ENCODE measurements around the gene KCNMA1. TPM values are rescaled to one million over a fixed set of nuclear protein-coding genes. Genes with fewer than 3 reads are reported as not detected.

Gene KCNMA1
- total RNA-seq, 1 donor from 2014 or later = 0.39 TPM

DNA sequence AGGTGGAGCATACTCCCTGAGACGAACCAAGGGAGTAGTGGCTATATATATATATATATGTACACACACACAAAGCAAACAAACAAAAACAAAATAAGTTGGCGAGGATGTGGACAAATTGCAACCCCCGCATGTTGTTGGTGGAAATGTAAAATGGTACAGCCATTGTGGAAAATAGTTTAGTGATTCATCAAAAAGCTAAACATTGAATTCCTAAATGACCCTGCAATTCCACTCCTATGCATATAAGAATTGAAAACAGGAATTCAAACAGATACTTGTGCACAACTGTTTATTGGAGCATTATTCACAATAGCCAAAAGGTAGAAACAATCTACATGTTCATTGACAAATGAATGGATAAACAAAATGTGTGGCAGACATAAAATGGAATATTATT lies 407.9 kb downstream of the KCNMA1 start:
- intact Hi-C loops (cut with micrococcal nuclease) = no loop called here

- intact Hi-C loops (cut with micrococcal nuclease) = no loop called here
Observed at GRCh38 chr10:77228559-77228958, 409.0 kb downstream of the KCNMA1 start.

DNA sequence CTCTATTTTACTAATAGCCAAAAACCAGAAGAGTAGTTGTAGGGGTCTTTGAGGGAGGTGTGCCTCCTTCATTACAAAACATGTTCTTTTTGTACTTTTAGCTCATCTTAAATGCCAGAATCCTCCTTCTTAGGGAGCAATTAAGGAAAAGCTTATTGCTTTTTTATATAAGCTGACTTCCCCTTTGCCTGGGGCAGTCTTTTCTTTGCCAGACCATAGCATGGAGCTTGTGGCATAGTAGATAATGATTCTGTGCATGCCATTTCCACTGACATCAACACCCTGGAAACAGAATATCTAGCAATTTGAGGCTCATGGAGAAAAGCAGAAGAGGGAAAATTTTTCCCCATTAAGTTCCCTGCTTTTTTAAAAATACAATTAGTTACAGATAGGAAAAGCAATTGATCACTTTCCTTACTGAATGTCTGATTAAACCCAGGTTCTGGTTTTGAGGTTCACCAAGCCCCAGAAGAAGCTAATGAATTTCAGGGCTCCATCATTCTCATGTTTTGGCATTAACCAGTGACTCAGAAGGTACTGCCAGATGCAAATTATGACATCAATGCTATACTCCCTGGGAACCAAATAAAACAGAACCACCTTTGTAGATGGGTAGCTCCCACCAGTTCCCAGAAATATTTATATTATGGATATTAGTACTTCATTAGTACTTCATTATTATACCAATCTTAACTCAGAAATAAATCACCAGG lies 410.6 kb downstream of the KCNMA1 start:
- intact Hi-C loops (cut with micrococcal nuclease) = no loop called here

DNA sequence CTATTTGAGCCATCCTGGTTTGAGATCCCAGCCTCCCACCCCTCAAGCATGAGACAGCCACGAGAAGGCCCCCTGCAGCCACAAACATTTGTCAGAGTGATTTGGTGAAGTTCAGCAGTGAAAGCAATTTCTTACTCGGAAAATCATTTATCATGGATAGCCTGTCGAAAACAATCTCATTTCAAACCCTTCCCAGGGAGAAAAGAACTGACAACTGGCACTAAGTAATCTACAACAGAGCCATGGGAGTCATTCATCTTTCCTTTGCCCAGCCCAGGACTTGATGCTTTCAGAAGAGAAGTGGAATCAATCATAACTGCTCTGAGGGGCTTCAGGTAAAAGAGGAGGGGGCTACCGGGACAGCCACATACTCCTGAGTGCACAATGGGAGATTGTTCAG lies 411.2 kb downstream of the KCNMA1 start:
- intact Hi-C loops (cut with micrococcal nuclease) = no loop called here

- intact Hi-C loops (cut with micrococcal nuclease) = no loop called here
Observed at GRCh38 chr10:77226020-77226419, 411.6 kb downstream of the KCNMA1 start.

DNA sequence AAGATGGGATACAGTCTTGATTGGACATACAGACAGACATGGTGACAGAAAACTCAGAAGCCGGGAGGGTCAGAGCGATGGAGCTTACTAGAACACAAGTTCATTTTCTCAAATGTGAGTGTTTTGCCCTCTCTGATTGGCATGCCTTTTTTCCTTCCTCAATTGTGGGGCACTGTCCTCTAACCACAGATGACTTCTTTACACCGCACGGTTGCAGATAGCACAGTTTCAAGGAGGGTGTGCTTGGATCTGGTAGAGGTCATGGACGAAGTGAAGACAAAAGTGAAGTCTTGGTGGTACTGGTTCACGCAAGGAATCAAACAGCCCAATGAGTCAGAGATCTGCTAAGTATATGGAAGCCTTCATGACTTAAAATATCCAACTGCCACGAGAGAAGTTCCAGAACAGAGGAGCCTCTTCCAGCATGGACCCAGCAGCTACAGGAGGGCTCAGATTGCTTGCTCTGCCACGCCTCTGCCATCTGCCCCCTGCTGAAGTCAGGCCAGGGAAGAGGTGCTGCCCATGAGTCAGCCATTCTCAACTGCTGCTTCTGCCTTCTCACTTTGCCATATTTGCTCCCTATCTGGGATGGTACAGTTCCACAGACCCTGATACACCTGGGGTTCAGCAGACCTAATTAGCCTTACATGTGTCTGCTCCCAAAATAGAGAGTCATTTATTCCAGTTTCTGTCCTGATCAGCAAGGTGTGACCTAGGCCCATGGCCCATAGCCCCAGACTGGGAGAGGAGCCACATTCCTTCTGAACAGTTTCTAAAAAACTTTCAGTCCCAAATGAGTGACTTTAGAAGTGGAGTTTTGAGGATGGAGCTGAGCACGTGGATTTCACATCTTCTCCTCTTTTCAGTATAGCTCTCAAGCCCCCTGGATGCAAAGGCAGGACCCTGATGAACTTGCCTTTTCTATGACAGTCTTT lies 413.8 kb downstream of the KCNMA1 start:
- intact Hi-C loops (cut with micrococcal nuclease) = no loop called here

GRCh38 chr10:77220150-77220549 lies 417.5 kb downstream of the KCNMA1 start:
- intact Hi-C loops (cut with micrococcal nuclease) = no loop called here

- intact Hi-C loops (cut with micrococcal nuclease) = no loop called here
Observed at GRCh38 chr10:77219046-77219445, 418.6 kb downstream of the KCNMA1 start.

DNA sequence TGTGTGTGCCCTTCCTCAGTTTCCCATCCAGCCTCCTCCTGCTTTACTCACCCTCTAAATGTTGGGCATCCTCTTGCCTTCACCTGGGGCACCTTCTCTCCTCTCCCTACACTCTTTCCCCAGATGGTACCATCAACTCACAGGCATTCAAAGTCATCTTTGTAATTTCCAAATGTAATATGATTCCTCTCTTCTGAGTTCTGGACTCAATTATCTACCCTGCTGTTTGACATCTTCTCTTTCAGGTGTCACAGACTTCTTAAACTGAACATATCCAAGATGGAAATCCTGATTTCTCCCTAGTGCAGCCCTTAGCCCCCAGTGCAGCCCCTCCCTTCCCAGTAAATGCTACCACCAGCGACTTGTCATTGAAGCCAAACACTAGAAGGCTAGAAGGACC lies 422.8 kb downstream of the KCNMA1 start:
- intact Hi-C loops (cut with micrococcal nuclease) = no loop called here

DNA sequence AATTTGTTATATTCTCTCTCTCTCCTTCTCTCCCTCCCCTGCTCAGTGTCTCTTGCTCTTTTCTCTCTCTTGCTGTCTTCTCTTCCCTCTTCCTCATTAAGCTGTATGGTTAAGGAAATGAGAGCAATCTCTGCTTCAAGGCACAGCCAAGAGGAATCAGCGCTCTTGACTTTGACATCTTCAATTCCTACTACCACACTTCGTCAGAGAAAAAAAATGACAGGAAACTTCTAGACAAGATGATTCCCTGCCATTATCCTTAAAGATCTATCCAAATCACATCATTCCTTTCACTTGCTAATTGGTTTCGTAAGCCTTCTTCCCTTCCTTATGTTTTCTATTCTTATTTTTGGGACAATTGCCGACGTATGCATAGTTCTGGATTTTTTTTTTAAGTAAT lies 425.0 kb downstream of the KCNMA1 start:
- intact Hi-C loops (cut with micrococcal nuclease) = no loop called here

GRCh38 chr10:77210645-77211044 lies 427.0 kb downstream of the KCNMA1 start:
- intact Hi-C loops (cut with micrococcal nuclease) = no loop called here

GRCh38 chr10:77208684-77209256 lies 428.8 kb downstream of the KCNMA1 start:
- intact Hi-C loops (cut with micrococcal nuclease) = no loop called here

DNA sequence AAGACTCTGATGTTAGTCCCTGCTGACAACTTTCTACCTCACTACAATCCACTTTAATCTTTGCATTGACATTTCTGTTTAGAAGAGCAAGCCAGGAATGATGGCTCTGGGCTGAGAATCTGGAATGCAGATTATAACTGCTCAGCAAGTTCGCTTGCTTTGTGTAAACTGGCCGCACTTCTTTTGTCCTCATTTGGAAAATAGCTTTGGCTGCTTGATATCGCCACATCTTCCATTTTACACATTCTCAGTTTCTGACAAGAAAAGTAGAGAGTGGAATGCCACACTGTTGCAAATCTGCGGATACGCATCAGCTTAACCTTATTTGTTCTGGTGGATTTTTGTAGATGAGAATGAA lies 429.8 kb downstream of the KCNMA1 start:
- intact Hi-C loops (cut with micrococcal nuclease) = no loop called here

DNA sequence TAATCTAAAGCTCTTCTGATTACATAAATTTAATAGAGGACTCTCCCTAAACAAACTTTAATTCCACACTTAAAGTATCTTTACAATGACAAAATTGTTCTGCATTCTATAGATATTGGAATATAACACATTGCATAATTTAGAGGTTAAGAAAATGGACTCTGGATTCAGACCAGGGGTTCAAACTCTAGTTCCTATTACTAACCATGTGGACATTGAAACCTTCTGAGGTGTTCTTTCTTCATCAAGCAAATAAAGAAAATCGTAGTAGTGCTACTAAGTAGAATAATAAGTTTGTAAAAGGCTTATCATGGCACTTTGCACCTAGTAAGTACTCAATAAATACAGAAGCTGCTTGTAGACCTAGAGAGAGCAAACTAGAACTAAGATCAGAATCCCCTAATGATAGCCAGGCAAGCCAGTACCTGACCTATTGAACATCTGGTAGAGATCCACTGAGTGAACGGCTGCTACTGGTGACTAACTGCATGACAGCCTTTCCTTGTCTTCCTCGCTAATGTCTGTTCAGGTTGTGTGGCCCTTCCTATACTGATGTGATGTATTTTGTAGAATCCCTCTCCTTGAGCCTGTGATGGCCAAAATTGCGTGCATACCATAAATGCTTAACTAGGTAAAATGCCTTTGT lies 430.3 kb downstream of the KCNMA1 start:
- intact Hi-C loops (cut with micrococcal nuclease) = no loop called here

GRCh38 chr10:77205135-77205534 lies 432.5 kb downstream of the KCNMA1 start:
- intact Hi-C loops (cut with micrococcal nuclease) = no loop called here

GRCh38 chr10:77204171-77204570 lies 433.4 kb downstream of the KCNMA1 start:
- intact Hi-C loops (cut with micrococcal nuclease) = no loop called here

DNA sequence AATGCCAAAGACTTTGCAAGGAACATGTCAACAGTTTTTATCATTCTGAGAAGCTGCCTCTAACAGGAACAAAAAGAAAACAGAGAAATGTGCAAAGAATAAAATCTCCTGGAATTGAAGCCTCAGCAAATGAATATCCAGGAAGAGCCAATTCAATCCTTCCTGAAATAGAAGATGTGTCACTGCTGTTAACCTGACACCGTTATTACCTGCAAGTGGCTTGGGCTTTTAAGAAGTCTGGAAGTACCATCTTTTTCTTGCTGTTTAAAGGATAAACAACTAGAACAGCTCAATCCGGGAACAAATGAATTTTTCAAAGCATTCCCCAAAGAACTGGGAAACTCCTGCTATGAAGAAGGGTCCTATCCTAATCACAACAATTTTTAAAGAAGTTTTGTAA lies 434.8 kb downstream of the KCNMA1 start:
- intact Hi-C loops (cut with micrococcal nuclease) = no loop called here

GRCh38 chr10:77201135-77202106 lies 436.2 kb downstream of the KCNMA1 start:
- intact Hi-C loops (cut with micrococcal nuclease) = no loop called here

DNA sequence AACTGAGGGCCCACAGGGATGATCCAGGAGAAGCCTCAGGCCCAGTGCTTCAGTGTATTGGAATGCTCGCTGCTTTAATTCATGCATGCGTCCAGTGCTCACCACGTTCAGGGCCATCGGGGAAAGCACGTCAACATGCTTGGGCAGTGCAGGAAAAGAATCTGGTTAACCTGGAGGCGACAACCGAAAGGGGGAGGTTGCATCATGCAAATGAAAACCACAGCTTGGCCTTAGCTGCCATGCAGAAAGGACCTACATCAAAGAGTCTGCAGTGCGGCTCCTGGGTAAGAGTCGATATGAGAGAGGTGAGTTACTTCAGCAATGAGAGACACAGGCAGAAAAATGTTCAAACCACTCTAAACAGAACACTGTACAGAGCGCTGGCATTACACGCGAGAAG lies 440.1 kb downstream of the KCNMA1 start:
- intact Hi-C loops (cut with micrococcal nuclease) = no loop called here

- intact Hi-C loops (cut with micrococcal nuclease) = no loop called here
Observed at GRCh38 chr10:77196614-77197013, 441.0 kb downstream of the KCNMA1 start.

DNA sequence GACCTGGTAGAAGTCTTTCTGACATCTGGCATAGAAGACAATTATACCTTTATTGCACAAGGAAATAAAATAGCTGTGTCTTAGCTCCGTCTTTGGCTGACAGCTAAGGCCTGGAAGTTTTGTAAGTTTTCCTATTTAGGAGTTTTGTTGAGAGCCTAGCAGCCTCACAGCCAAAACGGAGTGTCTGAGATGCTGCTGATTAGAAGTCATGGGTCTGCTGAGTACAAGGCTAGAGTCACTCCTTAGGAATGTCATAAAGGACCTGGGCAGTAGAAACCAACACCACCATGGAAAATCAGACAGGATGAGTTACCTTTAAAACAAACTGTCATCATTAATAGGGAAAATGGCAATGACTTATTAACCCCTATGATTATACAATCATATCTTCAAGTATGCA lies 442.5 kb downstream of the KCNMA1 start:
- intact Hi-C loops (cut with micrococcal nuclease) = no loop called here
